HCT116 (cell line): ENCODE measurements around the gene SPATA33. TPM values are rescaled to one million over a fixed set of nuclear protein-coding genes. Genes with fewer than 3 reads are reported as not detected.

ENCODE experiments used
- ATAC-seq: fragments of 200-7000 bp; cut with Tn5 transposase; 2 replicates; pipeline ENCODE4 v1.9.1; 2020; ENCODE audit warnings: mild to moderate bottlenecking, moderate library complexity
- BruUV-seq: library from RNA; stranded (reverse); fragments of 400-500 nt; replicated peaks from 2 replicates; lab custom pipeline; 2021; lab: Mats Ljungman, UMichigan
- CTCF ChIA-PET: fragments of 300-600 bp; sonication (Branson Sonifier 250); formaldehyde crosslinking; loops from one replicate; lab custom pipeline; 2021; ENCODE audit warnings: antibody characterized with exemption; lab: Charles Lee
- POLR2A ChIA-PET: fragments of 300-600, 350-600 bp; sonication (Branson Sonifier 250); formaldehyde crosslinking; loops from one replicate; lab custom pipeline; 2021; ENCODE audit warnings: antibody characterized with exemption; lab: Charles Lee
- RAD21 ChIA-PET, 2 experiments: fragments of 300-600 bp; sonication (Branson Sonifier 250); formaldehyde crosslinking; loops; one replicate each; lab custom pipeline; 2023; ENCODE audit warnings: low total read pairs in 2 of 2; ENCODE audit not compliant: uncharacterized antibody in 2 of 2, unreplicated experiment in 2 of 2, low non-redundant PET in 1 of 2; lab: Charles Lee
- DNase-seq: peaks from one replicate; pipeline ENCODE4 v3.0.0-alpha.2; 2010; ENCODE audit warnings: low read depth, low spot score
- H2AFZ ChIP-seq: fragments of 200-600 bp; shearing (Covaris generic), sonication (generic); 2 replicates; pipeline ENCODE4 v1.6.1; 2017; ENCODE audit warnings: low read depth, mixed run types, mixed read lengths, antibody characterized with exemption, low read length; ENCODE audit not compliant: poor library complexity, severe bottlenecking
- H3K27ac ChIP-seq: 2 replicates; pipeline ENCODE4 v1.5.1; 2012; ENCODE audit warnings: low read depth, low read length
- H3K27me3 ChIP-seq: fragments of 200-600 bp; sonication (generic); 2 replicates; pipeline ENCODE4 v1.6.1; 2016; ENCODE audit warnings: mixed run types, low read length, mixed read lengths; ENCODE audit not compliant: insufficient read depth
- H3K36me3 ChIP-seq, 2 experiments: fragments of 200-500 bp in 1 of 2; fragments of 200-600 bp in 1 of 2; sonication (Bioruptor generic) in 1 of 2; sonication (generic) in 1 of 2; 2 replicates each; pipeline versions ENCODE4 v1.5.1 to v1.6.1; 2014 to 2016; ENCODE audit warnings: low read length in 2 of 2, inconsistent platforms in 1 of 2, mixed read lengths in 1 of 2, mixed run types in 1 of 2; ENCODE audit not compliant: insufficient read depth in 2 of 2, control insufficient read depth in 1 of 2
- H3K4me1 ChIP-seq, 2 experiments: fragments of 200-600 bp in 1 of 2; sonication (generic) in 1 of 2; 2 replicates each; pipeline versions ENCODE4 v1.5.1 to v1.6.1; 2012 to 2017; ENCODE audit warnings: low read length in 2 of 2, inconsistent platforms in 1 of 2, mild to moderate bottlenecking in 1 of 2, mixed read lengths in 1 of 2, mixed run types in 1 of 2, moderate library complexity in 1 of 2; ENCODE audit not compliant: insufficient read depth in 2 of 2, control insufficient read depth in 1 of 2
- H3K4me2 ChIP-seq: fragments of 200-600 bp; sonication (generic); 2 replicates; pipeline ENCODE4 v1.6.1; 2017; ENCODE audit warnings: mixed run types, low read length, mixed read lengths
- H3K4me3 ChIP-seq, 2 experiments: fragments of 200-600 bp in 1 of 2; sonication (generic) in 1 of 2; replicated peaks in 1 of 2; 2 replicates each; pipeline ENCODE4 v1.5.1; 2011 to 2016; ENCODE audit warnings: low read length in 2 of 2, control low read depth in 1 of 2, low read depth in 1 of 2, mild to moderate bottlenecking in 1 of 2, mixed read lengths in 1 of 2, mixed run types in 1 of 2
- H3K79me2 ChIP-seq: fragments of 200-600 bp; sonication (generic); 2 replicates; pipeline ENCODE4 v1.6.1; 2017; ENCODE audit warnings: mild to moderate bottlenecking, mixed run types, low read length, moderate library complexity, mixed read lengths; ENCODE audit not compliant: insufficient read depth
- H3K9ac ChIP-seq: fragments of 200-600 bp; sonication (generic); 2 replicates; pipeline ENCODE4 v1.6.1; 2016; ENCODE audit warnings: low read length, mixed read lengths
- H3K9me2 ChIP-seq: fragments of 200-600 bp; sonication (generic), shearing (Covaris generic); 2 replicates; pipeline ENCODE4 v1.6.1; 2017; ENCODE audit warnings: mixed run types, mild to moderate bottlenecking, moderate library complexity; ENCODE audit not compliant: insufficient read depth
- H3K9me3 ChIP-seq, 2 experiments: fragments of 200-500 bp in 1 of 2; fragments of 200-600 bp in 1 of 2; sonication (Bioruptor generic) in 1 of 2; sonication (generic) in 1 of 2; 2 replicates each; pipeline ENCODE4 v1.6.1; 2014 to 2017; ENCODE audit warnings: low read length in 2 of 2, mixed read lengths in 2 of 2, inconsistent platforms in 1 of 2, low read depth in 1 of 2, mild to moderate bottlenecking in 1 of 2, mixed run types in 1 of 2, moderate library complexity in 1 of 2; ENCODE audit not compliant: control insufficient read depth in 1 of 2, insufficient read depth in 1 of 2
- H4K20me1 ChIP-seq: fragments of 200-600 bp; sonication (generic), shearing (Covaris generic); 2 replicates; pipeline ENCODE4 v1.6.1; 2017; ENCODE audit warnings: mixed run types, mild to moderate bottlenecking, moderate library complexity; ENCODE audit not compliant: insufficient read depth
- ELF1 ChIP-seq: IDR thresholded peaks from 2 replicates; pipeline ENCODE4 v1.6.1; 2012; ENCODE audit warnings: low read depth, borderline replicate concordance
- POLR2A ChIP-seq: IDR thresholded peaks from 2 replicates; pipeline ENCODE4 v1.7.0; 2011; ENCODE audit warnings: borderline replicate concordance; ENCODE audit not compliant: insufficient read depth, insufficient read length; ENCODE audit errors: extremely low read depth
- SIN3A ChIP-seq: IDR thresholded peaks from 2 replicates; pipeline ENCODE4 v1.6.1; 2012; ENCODE audit warnings: low read depth
- SP1 ChIP-seq: IDR thresholded peaks from 2 replicates; pipeline ENCODE4 v1.6.1; 2012; ENCODE audit warnings: low read depth
- SRF ChIP-seq: IDR thresholded peaks from 2 replicates; pipeline ENCODE4 v1.6.1; 2012; ENCODE audit warnings: low read depth
- ZNF274 ChIP-seq: fragments of 200-500 bp; sonication (Bioruptor generic); IDR thresholded peaks from 2 replicates; pipeline ENCODE4 v1.6.1; 2014; ENCODE audit warnings: mild to moderate bottlenecking, low read depth, low read length, inconsistent platforms
- intact Hi-C: fragments of 100-400 bp; cut with micrococcal nuclease; formaldehyde crosslinking; loops from 2 replicates; pipeline ENCODE4 v1.10.0; 2022
- total RNA-seq: library from RNA; stranded (reverse); gene quantifications from one replicate; pipeline ENCODE4 v1.2.1, GENCODE V29; 2021; ENCODE audit not compliant: unreplicated experiment
- TF ChIP-seq, protein P1 (sequence below): IDR thresholded peaks from 2 replicates; pipeline ENCODE4 v1.6.1; 2011; ENCODE audit warnings: mild to moderate bottlenecking, low read length, moderate library complexity; ENCODE audit not compliant: insufficient replicate concordance; ENCODE audit errors: extremely low read depth

Gene SPATA33
- total RNA-seq, 1 experiment from 2014 or later: 24.9 TPM

DNA sequence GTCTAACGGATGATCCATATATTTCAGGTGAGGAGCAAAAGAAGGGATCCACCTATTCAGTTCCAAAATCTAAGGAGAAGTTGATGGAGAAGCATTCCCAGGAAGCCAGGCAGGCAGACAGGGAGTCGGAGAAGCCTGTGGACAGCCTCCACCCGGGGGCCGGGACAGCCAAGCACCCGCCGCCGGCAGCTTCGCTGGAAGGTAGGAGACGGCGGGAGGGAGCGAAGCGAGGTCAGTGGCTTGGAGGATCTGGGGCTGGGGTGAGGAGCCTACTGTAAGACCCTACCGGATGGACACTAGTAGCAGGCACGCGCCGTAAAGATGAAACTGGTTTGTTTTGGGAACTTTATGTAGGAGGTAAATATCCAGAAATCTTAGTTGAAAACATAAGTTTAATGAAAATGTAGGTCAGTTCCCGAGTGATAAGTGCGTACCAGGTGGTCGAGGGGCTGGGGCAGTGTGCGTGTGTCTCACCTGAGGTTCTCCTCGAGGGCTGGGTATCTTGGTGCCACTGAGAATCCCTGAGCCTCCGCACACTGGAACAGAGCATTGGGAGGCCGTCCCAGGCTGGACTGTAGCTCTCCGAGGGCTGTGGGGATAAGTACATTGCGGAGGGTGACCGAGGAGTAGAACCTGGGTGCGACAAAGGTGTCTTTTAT lies 714 bp downstream of the SPATA33 start:
- peak overlapping the region; percentile 97 for H3K9ac ChIP-seq
- ChIA-PET RAD21 (no interaction called here), CTCF (interaction anchor here (1.1 to 2.5 kb wide), 2 partner anchors 10 to 44 kb away, joined by 3 to 6 read pairs; no protein-coding TSS in a partner anchor)
- intact Hi-C loops: no loop called here
- no peaks in the 10 kb centered on the region for H3K27me3 ChIP-seq
- peak; percentile 23 for ATAC-seq
- H4K20me1 ChIP-seq: no peaks in the 10 kb centered on the region; the same call in 1 of the 2 replicates
- H3K36me3 ChIP-seq: peaks cover 24 to 47% of the 10 kb centered on the region in 2 experiments
- H3K9me2 ChIP-seq: no peaks in the 10 kb centered on the region
- no peaks in the 10 kb centered on the region for H3K9me3 ChIP-seq
- peaks cover 80% of the 10 kb centered on the region for H3K79me2 ChIP-seq
- H3K4me2 ChIP-seq: peak overlapping the region; percentile 98
- peak overlapping the region; percentile 89 for H3K27ac ChIP-seq
- H3K4me1 ChIP-seq: peaks cover 16 to 26% of the 10 kb centered on the region in 2 experiments; a peak in 3 of 4 replicates
- no peak for TF ChIP-seq ELF1
- TF ChIP-seq, protein P1, sequence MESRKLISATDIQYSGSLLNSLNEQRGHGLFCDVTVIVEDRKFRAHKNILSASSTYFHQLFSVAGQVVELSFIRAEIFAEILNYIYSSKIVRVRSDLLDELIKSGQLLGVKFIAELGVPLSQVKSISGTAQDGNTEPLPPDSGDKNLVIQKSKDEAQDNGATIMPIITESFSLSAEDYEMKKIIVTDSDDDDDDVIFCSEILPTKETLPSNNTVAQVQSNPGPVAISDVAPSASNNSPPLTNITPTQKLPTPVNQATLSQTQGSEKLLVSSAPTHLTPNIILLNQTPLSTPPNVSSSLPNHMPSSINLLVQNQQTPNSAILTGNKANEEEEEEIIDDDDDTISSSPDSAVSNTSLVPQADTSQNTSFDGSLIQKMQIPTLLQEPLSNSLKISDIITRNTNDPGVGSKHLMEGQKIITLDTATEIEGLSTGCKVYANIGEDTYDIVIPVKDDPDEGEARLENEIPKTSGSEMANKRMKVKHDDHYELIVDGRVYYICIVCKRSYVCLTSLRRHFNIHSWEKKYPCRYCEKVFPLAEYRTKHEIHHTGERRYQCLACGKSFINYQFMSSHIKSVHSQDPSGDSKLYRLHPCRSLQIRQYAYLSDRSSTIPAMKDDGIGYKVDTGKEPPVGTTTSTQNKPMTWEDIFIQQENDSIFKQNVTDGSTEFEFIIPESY: no peak
- no peak for TF ChIP-seq POLR2A
- TF ChIP-seq SRF: no peak
- no peak for TF ChIP-seq SIN3A
- TF ChIP-seq ZNF274: no peak
- TF ChIP-seq SP1: no peak
- TF ChIP-seq, all 23 proteins: peak for 0
- DNase-seq: no peak
- peak overlapping the region; percentile 92 to 97 for H3K4me3 ChIP-seq
- POLR2A ChIA-PET: interaction anchor here (1.9 kb wide), 1 partner anchor 56 kb away, joined by 6 read pairs; no protein-coding TSS in a partner anchor
- H2AFZ ChIP-seq: no peak overlapping the region
- BruUV-seq: no TSS peak
